Frontal cortex (tissue), 4 donors: Measurements from ENCODE around the gene ZNF697. TPM values are rescaled to one million over a fixed set of nuclear protein-coding genes. Genes with fewer than 3 reads are reported as not detected.

ENCODE experiments used
- DNase-seq, 2 donors: peaks; one replicate each; pipeline ENCODE4 v3.0.0; 2012; ENCODE audit warnings: low spot score in 2 of 2
- FAIRE-seq: peaks from 2 replicates; lab custom pipeline; 2012; peaks lifted over from hg19 to GRCh38; lab: Jason Lieb, UNC
- total RNA-seq: library from RNA; depleted of rRNA; stranded (reverse); fragments of >200 nt; gene quantifications from one replicate; pipeline ENCODE4 v1.2.3, GENCODE V29; 2014
- donor health status: control.
- donor health status: control.
- donor health status: control.

The ZNF697 gene
- total RNA-seq, 1 donor from 2014 or later, result 31.4 TPM

DNA sequence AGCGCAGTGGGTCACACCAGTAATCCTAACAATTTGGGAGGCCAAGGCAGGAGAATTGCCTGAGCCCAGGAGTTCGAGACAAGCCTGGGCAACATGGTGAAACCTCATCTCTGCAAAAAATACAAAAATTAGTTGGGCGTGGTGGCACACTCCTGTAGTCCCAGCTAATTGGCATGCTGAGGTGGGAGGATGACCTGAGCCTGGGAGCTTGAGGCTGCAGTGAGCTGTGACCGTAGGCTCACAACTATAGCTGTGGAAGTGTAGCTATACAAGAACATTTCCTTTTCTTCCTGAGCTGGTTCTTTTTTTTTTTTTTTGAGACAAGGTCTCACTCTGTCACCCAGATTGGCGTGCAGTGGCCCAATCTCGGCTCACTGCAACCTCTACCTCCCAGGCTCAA is 19.1 kb upstream of the ZNF697 start:
- no peak for FAIRE-seq
- DNase-seq, result no peak

DNA sequence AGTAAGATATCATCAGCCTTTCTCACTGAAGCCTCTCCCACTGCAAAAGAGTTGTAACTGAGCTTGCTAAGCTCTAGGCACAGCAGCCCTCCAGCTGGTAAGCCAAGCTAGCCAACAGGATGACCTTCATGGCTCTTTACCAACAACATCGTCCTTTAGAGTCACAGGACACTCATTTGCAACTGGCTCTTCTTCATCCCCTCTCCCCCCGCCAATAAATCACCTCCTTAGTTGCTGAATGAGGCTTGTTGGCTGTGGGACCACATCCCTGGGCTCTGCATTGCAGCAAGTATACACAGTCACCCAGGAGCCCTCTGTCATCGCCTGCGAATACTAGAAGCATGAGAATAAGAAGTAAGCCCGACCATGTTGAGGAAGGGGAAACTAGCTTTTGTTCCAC is 16.0 kb upstream of the ZNF697 start:
- no peak for DNase-seq
- no peak for FAIRE-seq

DNA sequence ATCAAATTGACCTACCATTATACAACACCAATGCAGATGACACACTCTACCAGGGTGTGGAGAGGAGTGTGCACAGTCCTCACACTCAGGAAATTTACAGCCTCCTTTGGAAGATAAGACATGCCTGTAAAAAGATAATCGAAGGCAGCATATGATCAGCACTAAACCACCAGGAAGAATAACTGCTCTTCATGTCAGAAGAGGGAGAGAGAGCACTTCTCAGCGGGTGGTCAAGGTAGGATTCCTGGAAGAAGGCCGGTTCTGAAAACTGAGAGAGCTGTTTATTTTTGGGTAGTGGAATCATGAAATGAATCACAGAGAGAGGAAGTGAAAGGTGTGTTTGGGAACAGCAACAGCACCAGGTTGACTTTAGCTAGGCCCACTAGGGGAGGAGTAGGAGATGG is 14.0 kb upstream of the ZNF697 start:
- DNase-seq (no peak), FAIRE-seq (no peak)

DNA sequence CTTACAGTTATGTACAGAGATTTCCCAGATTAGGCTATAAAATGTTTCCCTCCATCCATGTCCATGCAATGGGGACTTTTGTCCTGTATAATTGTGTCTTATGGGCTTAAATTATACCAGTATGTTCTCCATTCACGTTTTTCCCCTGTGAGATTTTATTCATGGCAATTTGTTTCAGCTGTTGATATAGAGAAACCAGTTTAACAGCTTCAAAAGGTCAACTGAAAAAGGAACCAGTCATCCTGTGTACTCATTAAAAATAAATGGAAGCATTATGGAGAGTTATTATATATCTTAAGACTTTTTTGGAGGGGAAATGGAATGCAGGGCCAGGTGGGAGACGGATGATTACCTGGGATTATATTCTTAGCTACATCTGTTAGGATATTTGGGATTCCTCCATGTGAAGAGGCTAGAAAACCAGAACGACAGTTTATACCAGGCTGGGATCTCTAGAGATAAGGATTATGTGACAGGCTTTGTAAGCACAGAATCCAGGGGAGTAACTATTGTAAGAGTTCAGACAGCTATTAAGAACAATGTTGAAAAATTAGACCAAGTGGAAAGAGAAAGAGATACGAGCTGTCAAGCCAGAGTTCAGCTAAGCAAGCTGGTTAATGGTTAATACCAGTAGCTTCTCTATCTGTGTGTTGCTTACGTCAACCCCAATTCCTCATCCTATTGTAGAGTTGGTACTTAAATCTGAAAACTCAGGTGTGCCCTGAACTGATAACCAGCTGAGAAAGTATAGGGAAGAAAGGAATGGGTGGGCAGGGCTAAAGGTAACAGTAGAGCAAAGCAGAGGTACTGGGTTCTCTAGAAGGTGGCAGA is 12.4 kb upstream of the ZNF697 start:
- FAIRE-seq, result no peak
- no peak for DNase-seq

DNA sequence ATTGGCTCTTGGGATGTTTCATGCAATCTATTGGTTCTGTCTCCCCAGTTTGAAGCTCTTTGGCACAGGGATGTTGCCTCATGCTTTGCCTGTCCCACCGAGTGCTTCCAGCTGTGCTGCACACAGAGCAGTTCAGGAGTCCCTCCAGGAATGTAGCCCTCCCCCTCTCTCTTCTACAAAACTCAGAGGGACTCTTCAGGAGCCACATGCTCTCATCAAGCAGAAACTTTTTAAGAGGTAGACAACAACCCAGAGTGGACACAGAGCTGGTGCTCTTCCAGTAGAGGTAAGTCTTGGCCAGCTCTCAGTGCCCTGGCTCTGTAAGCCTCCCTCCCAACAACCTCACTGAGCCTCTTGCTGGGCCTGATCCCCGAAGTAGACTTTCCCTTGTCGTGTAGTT is 11.6 kb upstream of the ZNF697 start:
- DNase-seq (no peak), FAIRE-seq (no peak)

DNA sequence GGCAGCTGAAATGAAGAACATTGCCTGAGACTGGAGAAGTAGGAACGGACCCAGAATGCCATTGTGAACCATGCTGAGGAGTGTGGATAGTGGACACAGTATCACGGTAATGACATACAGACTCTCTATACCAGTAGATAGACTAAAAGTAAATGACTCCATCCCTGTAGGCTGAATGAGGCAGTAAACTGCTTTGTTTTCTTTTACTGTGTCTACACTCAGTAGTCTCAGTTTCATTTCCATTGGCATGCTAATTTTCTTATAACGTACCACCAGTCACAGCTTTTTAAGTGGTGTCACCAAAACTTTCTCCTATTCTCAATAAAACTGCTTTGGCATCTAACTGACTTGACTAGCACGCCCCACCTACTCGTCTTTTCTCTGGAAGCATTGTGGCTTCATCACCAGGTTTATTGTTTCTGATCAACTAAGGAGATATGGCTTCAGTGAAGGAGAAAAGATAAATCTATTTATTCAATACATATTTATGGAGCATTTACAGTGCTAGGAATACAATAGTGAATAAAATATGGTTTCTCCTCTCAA is 8.4 kb upstream of the ZNF697 start:
- FAIRE-seq (no peak), DNase-seq (no peak)

DNA sequence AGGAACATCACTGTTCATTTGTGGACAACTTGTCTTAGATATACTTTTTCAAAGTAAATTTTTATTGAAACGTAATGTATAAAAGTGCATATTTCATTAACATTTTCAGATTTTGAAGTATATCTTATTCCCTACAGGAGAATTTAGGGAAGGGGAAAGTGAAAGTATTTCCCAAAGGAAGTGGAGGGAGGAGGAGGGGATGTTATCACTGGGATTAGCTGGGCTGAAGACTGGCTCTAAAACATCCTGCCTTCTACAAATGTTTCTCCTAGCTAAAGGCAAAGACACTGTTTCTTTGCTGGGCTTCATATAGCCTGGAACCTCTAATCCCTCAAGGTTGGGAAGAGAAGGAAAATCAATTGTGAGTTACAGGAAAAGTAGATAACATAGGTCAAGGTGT is 7.1 kb upstream of the ZNF697 start:
- DNase-seq (no peak), FAIRE-seq (no peak)

DNA sequence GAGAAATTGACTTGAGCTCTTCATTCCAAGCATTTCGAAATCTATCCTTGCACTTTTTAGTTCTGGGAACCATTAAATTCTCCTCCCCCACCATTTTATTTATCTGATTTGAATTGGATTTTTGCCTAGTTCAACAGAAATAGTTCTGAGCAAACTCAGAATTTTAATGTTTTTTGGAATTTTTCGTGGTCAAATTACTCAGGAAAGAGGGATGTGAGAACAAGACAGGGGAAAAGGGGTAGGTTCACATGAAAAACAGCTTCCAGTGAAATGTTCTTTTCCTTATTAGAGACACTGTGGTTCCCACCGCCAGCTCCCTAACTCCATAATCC is 5.7 kb upstream of the ZNF697 start:
- no peak for FAIRE-seq
- no peak for DNase-seq

DNA sequence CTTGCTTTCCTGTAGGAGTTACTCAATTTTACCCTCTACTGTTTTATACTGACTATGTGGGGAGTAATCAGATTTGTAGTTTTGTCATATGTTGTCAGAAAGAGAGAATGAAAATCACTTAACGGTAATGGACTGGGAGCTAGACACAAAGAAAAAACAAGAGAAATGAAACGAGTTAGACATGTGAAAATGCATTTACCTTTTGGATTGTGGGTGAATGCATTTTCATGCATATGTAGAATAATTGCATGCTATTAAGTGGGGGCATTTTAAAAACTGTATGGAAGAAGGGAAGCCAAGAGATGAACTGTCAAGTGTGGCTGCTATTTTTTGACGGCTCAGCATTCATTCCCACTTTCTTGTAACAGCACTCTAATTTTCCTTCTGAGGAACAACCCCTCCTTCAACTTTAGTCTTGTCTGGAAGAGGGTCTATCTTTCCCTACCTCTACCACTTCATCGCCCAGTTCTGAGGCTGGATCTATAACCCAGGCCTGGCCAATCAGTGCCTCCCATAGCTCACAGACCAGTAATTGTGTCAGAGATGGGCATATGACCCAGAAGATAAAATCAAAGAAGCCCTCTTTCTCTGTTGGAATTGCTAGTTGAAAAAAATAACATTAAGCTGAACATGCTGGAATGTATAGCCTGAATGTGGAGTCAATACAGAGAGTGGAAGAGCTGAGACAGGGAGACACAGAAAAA is 5.2 kb upstream of the ZNF697 start:
- DNase-seq (no peak), FAIRE-seq (no peak)

DNA sequence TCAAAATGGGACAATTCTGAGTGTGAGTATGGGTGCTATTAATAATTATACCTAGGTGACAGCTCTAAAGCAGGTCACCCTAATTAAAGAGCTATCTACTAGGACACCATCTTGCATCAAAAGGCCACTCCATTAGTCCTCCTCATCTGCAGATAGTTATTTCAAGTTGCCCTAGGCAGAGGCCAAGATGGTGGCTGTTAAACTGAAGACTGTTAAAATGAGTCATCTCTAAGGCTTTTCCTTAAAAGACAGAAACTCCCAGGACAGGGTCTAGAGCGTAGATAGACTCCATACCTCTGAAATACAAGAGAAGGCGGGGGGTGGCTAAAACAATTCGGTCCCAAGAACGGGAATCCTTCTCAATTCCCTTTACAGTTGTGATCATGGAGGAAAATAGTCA is 4.5 kb upstream of the ZNF697 start:
- no peak for FAIRE-seq

DNA sequence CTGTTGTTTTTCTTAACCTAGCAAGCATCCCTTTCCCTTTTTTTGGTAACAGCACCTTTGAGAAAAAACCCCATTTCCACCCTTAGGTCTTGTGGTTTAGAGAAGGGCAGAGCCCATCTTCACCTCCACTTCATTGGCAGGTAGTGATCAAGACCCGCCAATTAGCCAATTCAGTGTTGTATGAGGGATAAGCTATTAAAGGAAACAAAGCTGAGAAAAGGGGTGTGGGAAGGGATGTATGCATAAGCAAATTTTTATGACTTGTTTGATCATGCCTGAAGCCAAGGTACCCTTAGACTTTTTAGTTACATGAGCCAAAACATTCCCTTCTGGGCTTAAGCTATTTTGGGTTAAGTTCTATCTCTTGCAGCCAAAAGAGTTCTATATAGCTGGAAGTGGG is 3.6 kb upstream of the ZNF697 start:
- DNase-seq, result no peak
- no peak for FAIRE-seq

More for the DNA sequence above, 4.5 kb upstream of the ZNF697 start:
- no peak for DNase-seq

DNA sequence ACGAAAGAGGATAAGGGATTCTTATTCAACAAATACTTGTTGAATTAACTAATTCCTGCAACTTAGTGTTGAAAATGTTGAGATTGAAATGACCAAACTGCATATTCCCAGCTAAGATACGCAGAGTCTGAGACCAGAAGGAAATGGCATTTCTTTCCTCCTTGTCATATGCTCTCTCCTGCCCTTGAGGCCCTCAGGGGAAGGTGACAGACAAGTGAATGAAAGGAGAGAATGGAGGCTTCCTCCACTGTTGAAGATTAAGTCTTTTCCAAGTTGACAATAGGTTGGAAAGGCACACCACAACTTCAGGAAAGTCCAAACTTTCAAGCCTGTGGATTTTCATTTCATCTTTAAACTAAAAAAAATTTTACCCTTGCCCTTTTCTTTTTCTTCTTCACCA is 3.1 kb upstream of the ZNF697 start:
- FAIRE-seq (no peak), DNase-seq (no peak)

DNA sequence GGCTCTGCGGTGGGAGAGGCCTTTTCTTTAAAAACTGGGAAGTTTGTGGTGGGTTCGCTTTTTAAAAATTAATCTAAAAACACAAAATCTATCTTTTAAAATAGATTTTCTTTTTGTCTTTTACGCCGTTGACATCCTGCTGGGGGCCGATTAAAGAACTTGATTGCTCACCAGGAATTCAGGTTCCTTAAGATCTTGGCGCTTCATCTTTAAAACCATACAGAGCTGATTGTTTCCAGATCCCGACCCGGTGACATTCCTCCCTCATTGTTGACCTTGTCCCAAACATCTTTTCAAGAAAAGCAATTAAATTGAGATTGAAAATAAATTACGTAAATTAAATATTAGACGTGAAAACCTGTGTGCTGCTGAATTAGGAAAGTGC is 546 bp upstream of the ZNF697 start:
- no peak for FAIRE-seq
- no peak for DNase-seq

DNA sequence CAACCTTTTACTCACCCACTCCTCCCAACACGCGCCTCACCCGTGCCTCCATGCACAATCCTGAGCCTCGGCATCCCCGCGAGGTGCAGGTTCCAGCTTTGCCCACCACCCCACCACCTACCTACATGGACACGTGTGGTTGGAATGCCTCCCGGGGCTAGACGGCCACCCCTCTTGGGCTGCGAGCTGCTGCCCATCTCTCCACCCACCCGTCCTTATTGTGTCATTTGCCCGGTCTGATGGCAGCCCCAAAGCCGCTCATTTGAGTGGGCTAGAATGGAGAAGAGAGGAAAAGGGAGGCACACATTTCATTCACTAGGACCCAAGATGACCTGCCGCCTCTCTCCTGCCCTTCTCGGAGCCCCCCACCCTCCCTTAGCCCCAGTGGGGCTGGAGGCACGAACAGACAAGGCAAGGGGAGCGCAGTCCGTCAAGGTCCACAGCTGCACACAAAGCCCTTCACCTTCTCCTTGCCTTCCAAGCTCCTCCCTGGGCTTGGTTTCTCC is 785 bp downstream of the ZNF697 start:
- FAIRE-seq, result no peak
- DNase-seq, result no peak

DNA sequence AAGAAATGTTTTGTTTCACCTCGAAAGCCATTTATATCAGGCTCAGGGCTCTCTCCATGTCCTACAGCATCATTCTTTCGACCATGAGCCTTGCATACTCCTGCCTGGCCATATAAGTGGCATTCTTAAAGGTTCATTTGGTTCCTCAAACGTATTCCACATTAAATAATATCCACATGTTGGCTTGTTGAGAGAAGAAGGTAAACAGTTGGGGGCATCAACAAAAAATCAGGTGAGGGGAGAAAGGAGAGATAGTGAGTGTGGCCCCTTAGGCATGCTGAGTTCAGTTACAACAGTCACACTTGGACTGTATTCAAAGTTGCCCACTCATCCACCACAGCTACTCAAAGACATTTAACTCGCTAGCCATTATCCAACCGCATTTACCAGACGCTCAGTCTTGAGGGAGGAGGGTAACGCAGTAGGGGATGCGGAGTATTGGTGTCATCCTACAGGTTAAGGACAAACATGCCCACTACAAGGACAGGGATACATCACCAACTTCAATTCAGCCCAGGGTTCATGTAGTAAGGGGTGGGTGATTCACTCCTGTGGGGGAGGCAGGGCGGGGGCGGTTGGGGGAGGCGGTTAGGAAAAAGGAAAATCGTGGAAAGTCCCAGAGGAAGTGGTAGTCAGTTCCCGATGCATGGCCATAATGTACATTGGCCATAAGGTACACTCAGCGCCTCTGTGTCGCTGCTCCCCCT is 1.4 kb downstream of the ZNF697 start:
- FAIRE-seq, result no peak
- DNase-seq, result peak in 1 of 2 donors; percentile 22

DNA sequence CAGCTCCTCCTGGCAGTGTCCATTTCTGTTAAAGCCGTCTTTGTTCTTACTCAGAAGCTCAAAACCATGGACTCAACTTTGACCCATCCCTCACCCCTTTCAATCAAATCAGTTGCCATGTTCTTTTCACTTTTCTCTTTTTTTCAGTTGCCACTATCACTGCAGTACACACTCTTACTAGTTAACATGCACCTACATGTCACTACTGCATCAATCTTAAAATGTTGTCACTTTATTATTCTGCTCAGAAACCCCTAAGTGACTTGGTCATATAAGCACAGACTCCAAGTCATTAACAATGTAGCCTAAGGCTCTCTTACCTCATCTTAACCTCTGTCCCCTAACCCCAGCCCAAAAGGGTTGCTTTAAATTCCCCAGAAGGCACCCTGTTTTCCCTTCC is 9.0 kb downstream of the ZNF697 start:
- DNase-seq (no peak), FAIRE-seq (no peak)

DNA sequence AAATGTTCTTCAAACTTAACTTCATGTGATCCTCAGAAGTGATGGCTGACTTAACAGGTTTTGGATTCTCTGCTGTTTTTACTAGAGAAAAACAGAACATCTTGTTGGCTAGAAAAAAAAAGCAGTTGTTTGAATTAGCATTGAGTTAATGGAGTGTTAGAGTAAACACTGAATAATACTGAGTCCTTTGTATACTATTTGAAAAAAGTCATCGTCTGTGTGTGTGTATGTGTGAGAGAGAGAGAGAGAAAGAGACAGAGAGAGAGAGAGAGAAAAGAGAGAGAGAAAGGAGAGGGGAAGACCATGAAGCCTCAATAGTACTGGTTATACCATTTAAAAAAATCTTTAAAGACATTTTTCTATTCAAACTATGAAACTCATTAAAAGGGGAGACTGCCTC is 10.4 kb downstream of the ZNF697 start:
- no peak for DNase-seq
- FAIRE-seq, result no peak

DNA sequence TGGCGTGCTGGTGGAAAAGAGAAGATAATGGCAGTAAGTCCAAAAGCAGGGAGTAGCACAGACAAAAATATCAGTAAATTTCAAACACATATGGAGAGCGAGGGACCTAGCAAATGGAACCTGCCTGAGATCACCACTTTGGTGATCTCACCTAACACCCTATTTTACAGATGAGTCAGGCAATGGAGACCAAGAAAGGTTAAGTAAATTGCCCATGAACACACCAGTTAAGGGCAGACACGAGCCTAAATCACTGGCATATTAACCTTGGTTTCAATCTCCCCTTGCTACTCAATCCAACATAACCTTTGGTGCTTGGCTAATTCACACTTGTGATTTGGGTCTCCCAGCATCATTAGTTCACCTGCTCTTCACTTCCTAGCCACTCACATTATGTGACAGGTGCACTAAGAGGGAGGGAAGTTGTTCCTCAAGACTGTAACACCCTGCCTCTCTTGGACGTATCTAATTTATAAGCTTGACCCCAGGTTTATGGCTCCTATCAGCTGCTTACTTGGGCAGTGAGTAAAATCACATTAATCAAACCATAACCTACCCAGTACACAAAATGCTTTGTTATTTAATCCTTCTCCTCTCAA is 11.5 kb downstream of the ZNF697 start:
- no peak for DNase-seq
- FAIRE-seq, result no peak

DNA sequence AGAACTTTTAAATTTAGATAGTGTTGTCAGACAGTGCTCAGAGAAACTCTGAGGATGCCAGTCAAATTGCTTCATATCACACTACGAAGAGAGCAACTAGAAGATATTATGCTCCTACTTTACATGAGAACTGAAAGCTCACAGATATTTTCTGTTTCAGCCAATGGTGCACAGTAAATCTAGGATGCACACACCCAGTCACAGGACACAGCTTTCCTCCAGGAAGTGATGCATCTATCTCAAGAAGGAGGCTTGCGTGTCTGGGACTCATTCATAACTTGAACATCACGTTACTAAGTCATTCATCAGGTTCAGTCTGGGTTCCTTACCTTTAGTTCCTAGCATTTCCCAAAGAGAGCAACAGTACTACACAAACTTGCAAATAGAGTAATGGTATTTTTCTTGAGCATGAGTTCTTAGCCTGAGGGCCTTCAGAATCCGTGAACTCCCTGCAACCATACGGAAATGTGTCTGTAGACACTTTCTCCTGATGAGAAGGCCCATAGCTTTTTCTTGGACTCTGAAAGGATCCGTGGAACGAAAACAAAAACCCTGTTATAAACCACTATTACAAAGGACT is 12.2 kb downstream of the ZNF697 start:
- FAIRE-seq, result no peak

DNA sequence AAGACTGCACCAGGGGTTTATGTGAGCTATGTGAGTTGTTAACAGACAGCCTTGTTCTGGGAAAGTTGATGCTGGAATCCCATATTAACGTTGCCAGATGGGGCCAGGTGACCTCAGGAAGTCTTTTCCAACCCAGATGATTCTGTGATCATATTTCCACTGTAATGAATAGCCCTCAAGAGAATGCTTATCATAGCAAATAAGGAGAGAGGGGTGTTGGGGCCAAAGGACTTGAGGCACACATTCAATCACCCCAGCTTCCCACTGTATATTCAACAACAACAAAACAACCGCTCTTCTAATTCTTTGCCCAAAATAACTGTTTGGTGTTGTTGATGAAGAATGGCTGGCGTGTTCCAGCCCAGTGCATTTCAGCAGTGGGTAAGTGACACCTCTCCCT is 14.1 kb downstream of the ZNF697 start:
- DNase-seq (no peak), FAIRE-seq (no peak)

More for the DNA sequence above, 12.2 kb downstream of the ZNF697 start:
- DNase-seq, result no peak
